Liver (tissue), 3 donors: ENCODE measurements around the gene MOK.

Experiments used
- EGR1 ChIP-seq, 2 donors: IDR thresholded peaks; 2 replicates each; pipeline ENCODE4 v1.6.1; 2016 to 2018; ENCODE audit warnings: antibody characterized with exemption in 2 of 2, low read depth in 2 of 2
- RAD21 ChIP-seq, 2 donors: IDR thresholded peaks; 2 replicates each; pipeline ENCODE4 v1.6.1; 2016; ENCODE audit warnings: antibody characterized with exemption in 2 of 2, mild to moderate bottlenecking in 2 of 2
- RXRA ChIP-seq, 2 donors: IDR thresholded peaks; 2 replicates each; pipeline ENCODE4 v1.6.1; 2017 to 2018; ENCODE audit warnings: antibody characterized with exemption in 2 of 2, mild to moderate bottlenecking in 1 of 2
- SP1 ChIP-seq: IDR thresholded peaks from 2 replicates; pipeline ENCODE4 v1.6.1; 2018; ENCODE audit warnings: antibody characterized with exemption, mild to moderate bottlenecking
- TAF1 ChIP-seq: conservative IDR thresholded peaks from 2 replicates; pipeline ENCODE4 v1.6.1; 2016; ENCODE audit warnings: antibody characterized with exemption, mild to moderate bottlenecking
- YY1 ChIP-seq: IDR thresholded peaks from 2 replicates; pipeline ENCODE4 v1.6.1; 2016; ENCODE audit warnings: antibody characterized with exemption, mild to moderate bottlenecking
- TF ChIP-seq, protein P1 (sequence below): IDR thresholded peaks from 2 replicates; pipeline ENCODE4 v1.6.1; 2016; ENCODE audit warnings: antibody characterized with exemption
- TF ChIP-seq, protein P2 (sequence below): fragments of 150-350 bp; IDR thresholded peaks from 2 replicates; pipeline ENCODE4 v1.5.1; 2017; ENCODE audit warnings: improper control_type of control experiment, low read depth, low read length; ENCODE audit not compliant: missing input control
- TF ChIP-seq, protein P3 (sequence below): IDR thresholded peaks from 2 replicates; pipeline ENCODE4 v1.6.1; 2016; ENCODE audit warnings: antibody characterized with exemption, mild to moderate bottlenecking
- donor health status: healthy.
- donor health status: healthy.

GRCh38 chr14:102202944-102203343 lies 102.0 kb downstream of the MOK start:
- no peak for TF ChIP-seq SP1
- no peak for TF ChIP-seq YY1
- TF ChIP-seq, protein P1, sequence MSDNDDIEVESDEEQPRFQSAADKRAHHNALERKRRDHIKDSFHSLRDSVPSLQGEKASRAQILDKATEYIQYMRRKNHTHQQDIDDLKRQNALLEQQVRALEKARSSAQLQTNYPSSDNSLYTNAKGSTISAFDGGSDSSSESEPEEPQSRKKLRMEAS, result no peak
- TF ChIP-seq TAF1, result no peak
- TF ChIP-seq, protein P2, sequence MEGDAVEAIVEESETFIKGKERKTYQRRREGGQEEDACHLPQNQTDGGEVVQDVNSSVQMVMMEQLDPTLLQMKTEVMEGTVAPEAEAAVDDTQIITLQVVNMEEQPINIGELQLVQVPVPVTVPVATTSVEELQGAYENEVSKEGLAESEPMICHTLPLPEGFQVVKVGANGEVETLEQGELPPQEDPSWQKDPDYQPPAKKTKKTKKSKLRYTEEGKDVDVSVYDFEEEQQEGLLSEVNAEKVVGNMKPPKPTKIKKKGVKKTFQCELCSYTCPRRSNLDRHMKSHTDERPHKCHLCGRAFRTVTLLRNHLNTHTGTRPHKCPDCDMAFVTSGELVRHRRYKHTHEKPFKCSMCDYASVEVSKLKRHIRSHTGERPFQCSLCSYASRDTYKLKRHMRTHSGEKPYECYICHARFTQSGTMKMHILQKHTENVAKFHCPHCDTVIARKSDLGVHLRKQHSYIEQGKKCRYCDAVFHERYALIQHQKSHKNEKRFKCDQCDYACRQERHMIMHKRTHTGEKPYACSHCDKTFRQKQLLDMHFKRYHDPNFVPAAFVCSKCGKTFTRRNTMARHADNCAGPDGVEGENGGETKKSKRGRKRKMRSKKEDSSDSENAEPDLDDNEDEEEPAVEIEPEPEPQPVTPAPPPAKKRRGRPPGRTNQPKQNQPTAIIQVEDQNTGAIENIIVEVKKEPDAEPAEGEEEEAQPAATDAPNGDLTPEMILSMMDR, result no peak
- no peak for TF ChIP-seq RAD21 (IDR thresholded peaks at IDR 0.05)
- TF ChIP-seq, protein P3, sequence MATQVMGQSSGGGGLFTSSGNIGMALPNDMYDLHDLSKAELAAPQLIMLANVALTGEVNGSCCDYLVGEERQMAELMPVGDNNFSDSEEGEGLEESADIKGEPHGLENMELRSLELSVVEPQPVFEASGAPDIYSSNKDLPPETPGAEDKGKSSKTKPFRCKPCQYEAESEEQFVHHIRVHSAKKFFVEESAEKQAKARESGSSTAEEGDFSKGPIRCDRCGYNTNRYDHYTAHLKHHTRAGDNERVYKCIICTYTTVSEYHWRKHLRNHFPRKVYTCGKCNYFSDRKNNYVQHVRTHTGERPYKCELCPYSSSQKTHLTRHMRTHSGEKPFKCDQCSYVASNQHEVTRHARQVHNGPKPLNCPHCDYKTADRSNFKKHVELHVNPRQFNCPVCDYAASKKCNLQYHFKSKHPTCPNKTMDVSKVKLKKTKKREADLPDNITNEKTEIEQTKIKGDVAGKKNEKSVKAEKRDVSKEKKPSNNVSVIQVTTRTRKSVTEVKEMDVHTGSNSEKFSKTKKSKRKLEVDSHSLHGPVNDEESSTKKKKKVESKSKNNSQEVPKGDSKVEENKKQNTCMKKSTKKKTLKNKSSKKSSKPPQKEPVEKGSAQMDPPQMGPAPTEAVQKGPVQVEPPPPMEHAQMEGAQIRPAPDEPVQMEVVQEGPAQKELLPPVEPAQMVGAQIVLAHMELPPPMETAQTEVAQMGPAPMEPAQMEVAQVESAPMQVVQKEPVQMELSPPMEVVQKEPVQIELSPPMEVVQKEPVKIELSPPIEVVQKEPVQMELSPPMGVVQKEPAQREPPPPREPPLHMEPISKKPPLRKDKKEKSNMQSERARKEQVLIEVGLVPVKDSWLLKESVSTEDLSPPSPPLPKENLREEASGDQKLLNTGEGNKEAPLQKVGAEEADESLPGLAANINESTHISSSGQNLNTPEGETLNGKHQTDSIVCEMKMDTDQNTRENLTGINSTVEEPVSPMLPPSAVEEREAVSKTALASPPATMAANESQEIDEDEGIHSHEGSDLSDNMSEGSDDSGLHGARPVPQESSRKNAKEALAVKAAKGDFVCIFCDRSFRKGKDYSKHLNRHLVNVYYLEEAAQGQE, result no peak
- TF ChIP-seq RXRA (IDR thresholded peaks at IDR 0.05), result no peak
- no peak for TF ChIP-seq EGR1 (IDR thresholded peaks at IDR 0.05; ENCODE audit: low read depth in 2 of 2)
